Small intestine (tissue), 7 donors: Measurements from ENCODE around the gene MINDY1. TPM values are rescaled to one million over a fixed set of nuclear protein-coding genes. Genes with fewer than 3 reads are reported as not detected.

Source experiments
- DNase-seq, 2 donors: peaks; one replicate each; pipeline versions ENCODE4 v3.0.0 to v3.0.0-alpha.2; 2013
- FAIRE-seq: peaks from 2 replicates; lab custom pipeline; 2012; peaks lifted over from hg19 to GRCh38; lab: Jason Lieb, UNC
- H3K27ac ChIP-seq, 3 donors: one replicate each; pipeline ENCODE4 v1.5.1; 2013; ENCODE audit warnings: low read length in 2 of 3, mild to moderate bottlenecking in 2 of 3, control low read depth in 1 of 3, inconsistent platforms in 1 of 3, low read depth in 1 of 3, moderate library complexity in 1 of 3
- H3K27me3 ChIP-seq, 3 donors: one replicate each; pipeline ENCODE4 v1.6.1; 2013; ENCODE audit warnings: low read length in 3 of 3, inconsistent platforms in 1 of 3; ENCODE audit not compliant: control insufficient read depth in 3 of 3, insufficient read depth in 3 of 3
- H3K36me3 ChIP-seq, 3 donors: one replicate each; pipeline ENCODE4 v1.6.1; 2013; ENCODE audit warnings: low read length in 3 of 3, inconsistent platforms in 1 of 3, low read depth in 1 of 3, mild to moderate bottlenecking in 1 of 3, moderate library complexity in 1 of 3; ENCODE audit not compliant: control insufficient read depth in 3 of 3, insufficient read depth in 2 of 3
- H3K4me1 ChIP-seq, 3 donors: one replicate each; pipeline ENCODE4 v1.6.1; 2013; ENCODE audit warnings: low read length in 2 of 3, inconsistent platforms in 1 of 3, low read depth in 1 of 3, mild to moderate bottlenecking in 1 of 3, moderate library complexity in 1 of 3; ENCODE audit not compliant: control insufficient read depth in 3 of 3, insufficient read depth in 2 of 3
- H3K4me3 ChIP-seq, 3 donors: one replicate each; pipeline ENCODE4 v1.5.1; 2013; ENCODE audit warnings: low read length in 3 of 3, control low read depth in 1 of 3, inconsistent platforms in 1 of 3, low read depth in 1 of 3, mild to moderate bottlenecking in 1 of 3, moderate library complexity in 1 of 3
- H3K9me3 ChIP-seq, 2 donors: one replicate each; pipeline ENCODE4 v1.6.1; 2013; ENCODE audit warnings: low read depth in 1 of 2, low read length in 1 of 2; ENCODE audit not compliant: control insufficient read depth in 2 of 2, insufficient read depth in 1 of 2
- WGBS, 3 donors: extraction: QIAGEN DNeasy Blood & Tissue Kit; methylation state at CpG; one replicate each; pipeline ENCODE4 v1.1.7; 2013; 5-methylcytosine and 5-hydroxymethylcytosine counted together
- polyA plus RNA-seq, 4 donors: library from polyadenylated mRNA; stranded (reverse) in 3 of 4; unstranded in 1 of 4; fragments of 200-250 nt in 3 of 4; fragments of 120-200 nt in 1 of 4; gene quantifications; one replicate each; pipeline versions ENCODE4 v1.2.1 to v1.2.3, GENCODE V29; 2013
- donor health status: healthy with polysubstance abuse.
- donor health status: control.
- donor health status: control.
- donor health status: Bipolar disorder and iron deficiency.
- donor health status: healthy.

The MINDY1 gene
- polyA plus RNA-seq, 4 donors, result 9.5 to 24.0 (median 16.8) TPM

DNA sequence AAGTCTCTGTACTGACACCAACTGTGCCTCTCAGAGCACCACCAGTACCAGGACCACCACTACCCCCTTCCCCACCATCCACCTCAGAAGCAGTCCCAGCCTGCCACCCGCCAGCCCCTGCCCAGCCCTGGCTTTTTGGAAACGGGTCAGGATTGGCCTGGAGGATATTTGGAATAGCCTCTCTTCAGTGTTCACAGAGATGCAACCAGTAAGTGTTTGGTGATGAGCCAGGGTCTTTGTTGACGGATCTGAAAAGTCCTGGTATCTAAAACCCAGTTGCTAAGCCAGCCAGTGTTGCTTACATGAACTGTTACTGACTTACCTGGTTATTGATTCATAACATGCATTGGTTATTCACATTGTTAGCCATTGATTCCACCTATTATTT, 41.9 kb upstream of the MINDY1 start:
- no peaks in the 10 kb centered on the region for H3K27me3 ChIP-seq
- peak overlapping the region in 1 of 3 donors; percentile 83 for H3K27ac ChIP-seq
- peaks cover 3 to 18% (median 10%) of the 10 kb centered on the region in 3 donors for H3K36me3 ChIP-seq
- H3K4me1 ChIP-seq, result peaks cover 0 to 10% (median 2%) of the 10 kb centered on the region in 3 donors
- FAIRE-seq (no peak), DNase-seq (no peak)
- H3K9me3 ChIP-seq, result no peaks in the 10 kb centered on the region
- H3K4me3 ChIP-seq, result peak overlapping the region in 2 of 3 donors; percentile 51 to 82
- 29 to 39% (median 29%) methylated on average over 3 of the region's 3 CpGs for WGBS, 3 donors

DNA sequence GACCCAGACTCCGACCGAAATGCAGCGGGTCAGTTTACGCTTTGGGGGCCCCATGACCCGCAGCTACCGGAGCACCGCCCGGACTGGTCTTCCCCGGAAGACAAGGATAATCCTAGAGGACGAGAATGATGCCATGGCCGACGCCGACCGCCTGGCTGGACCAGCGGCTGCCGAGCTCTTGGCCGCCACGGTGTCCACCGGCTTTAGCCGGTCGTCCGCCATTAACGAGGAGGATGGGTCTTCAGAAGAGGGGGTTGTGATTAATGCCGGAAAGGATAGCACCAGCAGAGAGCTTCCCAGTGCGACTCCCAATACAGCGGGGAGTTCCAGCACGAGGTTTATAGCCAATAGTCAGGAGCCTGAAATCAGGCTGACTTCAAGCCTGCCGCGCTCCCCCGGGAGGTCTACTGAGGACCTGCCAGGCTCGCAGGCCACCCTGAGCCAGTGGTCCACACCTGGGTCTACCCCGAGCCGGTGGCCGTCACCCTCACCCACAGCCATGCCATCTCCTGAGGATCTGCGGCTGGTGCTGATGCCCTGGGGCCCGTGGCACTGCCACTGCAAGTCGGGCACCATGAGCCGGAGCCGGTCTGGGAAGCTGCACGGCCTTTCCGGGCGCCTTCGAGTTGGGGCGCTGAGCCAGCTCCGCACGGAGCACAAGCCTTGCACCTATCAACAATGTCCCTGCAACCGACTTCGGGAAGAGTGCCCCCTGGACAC, 41.4 kb upstream of the MINDY1 start:
- Histone ChIP-seq H3K4me3 (peak overlapping the region; percentile 51 to 82 (median 62)), H3K9me3 (no peaks in the 10 kb centered on the region), H3K27ac (peak overlapping the region; percentile 12 to 87 (median 83)), H3K4me1 (peaks cover 0 to 10% (median 2%) of the 10 kb centered on the region in 3 donors), H3K36me3 (peaks cover 3 to 12% (median 5%) of the 10 kb centered on the region in 3 donors), H3K27me3 (no peaks in the 10 kb centered on the region)
- no peak for FAIRE-seq
- DNase-seq, result peak; percentile 62 to 81
- 0 to 1% (median 0%) methylated on average over 45 to 48 of the region's 48 CpGs for WGBS, 3 donors

DNA sequence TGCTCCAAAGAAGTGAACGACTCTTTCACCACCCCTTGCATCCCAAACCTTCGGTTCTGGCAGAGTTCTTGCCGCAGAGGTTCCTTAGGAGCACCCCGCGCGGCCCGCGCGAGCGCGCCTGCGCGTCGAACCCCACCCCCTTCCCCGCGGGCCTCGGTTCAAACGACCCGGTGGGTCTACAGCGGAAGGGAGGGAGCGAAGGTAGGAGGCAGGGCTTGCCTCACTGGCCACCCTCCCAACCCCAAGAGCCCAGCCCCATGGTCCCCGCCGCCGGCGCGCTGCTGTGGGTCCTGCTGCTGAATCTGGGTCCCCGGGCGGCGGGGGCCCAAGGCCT, 40.9 kb upstream of the MINDY1 start, which contains the start of gene C1orf56:
Gene C1orf56, plus strand, starts transcription at position 161 of the 334 bp plus-strand sequence. Its CDS starts 97 bp downstream, at position 258.
- Histone ChIP-seq H3K4me3 (peak within 1 kb of the TSS; percentile 51 to 82 (median 62)), H3K36me3 (peaks cover under 1 to 10% (median 4%) of the 10 kb centered on the region in 3 donors), H3K4me1 (peaks cover 0 to 10% (median 2%) of the 10 kb centered on the region in 3 donors), H3K9me3 (no peaks in the 10 kb centered on the region), H3K27me3 (no peaks in the 10 kb centered on the region), H3K27ac (peak within 1 kb of the TSS; percentile 12 to 87 (median 83))
- FAIRE-seq (no peak), DNase-seq (peak; percentile 58 to 87)
- WGBS, 3 donors, result 0 to 1% (median 1%) methylated on average over 21 to 29 of the region's 29 CpGs

DNA sequence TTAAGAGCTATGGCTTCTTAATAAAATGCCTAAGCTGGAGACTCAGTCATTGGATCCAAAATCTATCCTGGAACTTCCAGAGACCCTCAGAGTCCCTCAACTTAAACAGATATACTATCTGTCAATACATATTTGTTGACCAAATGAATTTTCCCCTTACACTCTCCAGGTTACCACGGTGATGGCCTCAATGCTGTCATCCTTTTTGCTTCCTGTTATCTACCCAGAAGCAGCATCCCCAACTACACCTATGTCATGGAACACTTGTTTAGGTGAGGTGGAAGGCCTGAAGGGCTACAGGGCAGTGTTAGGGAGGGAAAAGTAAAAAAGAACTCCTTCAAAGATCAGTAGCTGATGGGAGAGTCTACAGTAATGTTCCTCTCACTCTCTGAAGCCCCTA, 36.5 kb upstream of the MINDY1 start:
- FAIRE-seq (no peak), DNase-seq (no peak)
- Histone ChIP-seq H3K27me3 (no peaks in the 10 kb centered on the region), H3K36me3 (peaks cover 0 to 5% (median 2%) of the 10 kb centered on the region in 3 donors), H3K9me3 (no peaks in the 10 kb centered on the region), H3K4me1 (peaks cover 0 to 6% (median 0%) of the 10 kb centered on the region in 3 donors), H3K4me3 (no peak overlapping the region), H3K27ac (no peak overlapping the region)
- WGBS, 3 donors, result 88 to 100% (median 95%) methylated on average over 1 of the region's 1 CpG

DNA sequence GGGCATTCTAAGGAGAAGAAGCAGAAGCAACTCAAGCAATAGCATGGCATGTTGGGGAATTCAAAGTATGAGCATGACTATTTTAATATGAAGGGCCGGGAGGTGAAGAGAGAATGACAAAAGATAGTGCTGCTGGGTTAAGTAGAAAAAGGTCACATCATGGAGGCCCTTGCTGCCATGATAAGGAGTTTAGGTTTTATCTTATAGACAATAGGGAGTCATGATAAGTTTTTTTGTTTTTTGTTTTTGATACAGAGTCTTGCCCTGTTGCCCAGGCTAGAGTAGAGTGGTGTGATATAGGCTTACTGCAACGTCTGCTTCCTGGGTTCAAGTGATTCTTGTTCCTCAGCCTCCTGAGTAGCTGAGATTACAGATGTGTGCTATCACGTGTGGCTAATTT, 32.8 kb upstream of the MINDY1 start:
- Histone ChIP-seq H3K36me3 (peaks cover 0 to 14% (median 5%) of the 10 kb centered on the region in 3 donors), H3K4me1 (no peaks in the 10 kb centered on the region), H3K4me3 (no peak overlapping the region), H3K27me3 (no peaks in the 10 kb centered on the region), H3K27ac (no peak overlapping the region), H3K9me3 (no peaks in the 10 kb centered on the region)
- 93 to 96% (median 94%) methylated on average over 3 of the region's 3 CpGs for WGBS, 3 donors
- no peak for FAIRE-seq
- DNase-seq, result no peak

DNA sequence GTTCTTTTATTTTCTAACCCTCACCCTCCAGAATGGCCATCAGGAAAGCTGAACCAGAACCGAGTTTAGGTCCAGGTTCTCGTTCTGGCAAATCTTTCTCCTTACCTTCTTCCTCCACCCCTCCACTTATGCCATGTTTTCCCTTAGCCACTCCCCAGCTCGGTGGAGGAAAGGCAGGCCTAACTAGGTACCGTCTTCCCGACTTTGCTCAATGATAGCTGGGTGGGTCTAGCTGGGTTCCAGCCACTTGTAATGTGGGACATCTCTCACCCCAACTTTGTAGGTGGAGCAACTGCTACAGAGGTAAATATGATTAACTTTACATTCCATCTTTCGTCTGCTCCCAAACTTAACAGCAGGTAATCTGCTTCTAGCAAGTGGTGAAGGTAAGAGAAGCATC, 30.3 kb upstream of the MINDY1 start:
- DNase-seq (no peak), FAIRE-seq (no peak)
- Histone ChIP-seq H3K27me3 (no peaks in the 10 kb centered on the region), H3K36me3 (peaks cover 0 to 26% (median 9%) of the 10 kb centered on the region in 3 donors), H3K4me3 (no peak overlapping the region), H3K9me3 (no peaks in the 10 kb centered on the region), H3K4me1 (no peaks in the 10 kb centered on the region), H3K27ac (no peak overlapping the region)
- 74 to 84% (median 75%) methylated on average over 6 of the region's 6 CpGs for WGBS, 3 donors

DNA sequence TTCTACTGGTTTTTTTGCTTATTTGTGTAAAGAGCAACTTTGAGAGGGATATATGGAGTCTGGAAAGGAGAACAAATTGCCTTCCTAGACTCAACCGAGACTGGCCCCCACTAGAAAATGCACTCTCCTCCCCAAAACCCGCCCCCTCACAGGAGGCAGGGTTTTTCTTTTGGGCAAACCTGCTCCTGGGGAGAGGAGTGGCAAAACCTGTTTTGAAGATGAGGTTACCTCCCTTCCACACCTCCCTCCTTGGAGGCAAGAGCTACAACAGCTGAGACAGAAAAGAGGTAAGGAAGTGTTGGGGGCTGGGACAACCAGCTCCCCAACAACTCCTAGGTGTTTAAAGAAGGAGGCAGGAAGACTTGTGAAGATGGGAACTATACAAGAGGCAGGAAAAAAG, 29.7 kb upstream of the MINDY1 start, which contains the start of gene BNIPL:
Gene BNIPL, plus strand, starts transcription at position 231 of the 400 bp plus-strand sequence. Its CDS starts 140 bp downstream, at position 371.
- Histone ChIP-seq H3K4me3 (no peak within 1 kb of the TSS), H3K27me3 (no peaks in the 10 kb centered on the region), H3K27ac (no peak within 1 kb of the TSS), H3K4me1 (no peaks in the 10 kb centered on the region), H3K9me3 (no peaks in the 10 kb centered on the region), H3K36me3 (peaks cover 0 to 29% (median 9%) of the 10 kb centered on the region in 3 donors)
- no peak for FAIRE-seq
- 49 to 79% (median 66%) methylated on average over 2 of the region's 2 CpGs for WGBS, 3 donors
- DNase-seq, result no peak

DNA sequence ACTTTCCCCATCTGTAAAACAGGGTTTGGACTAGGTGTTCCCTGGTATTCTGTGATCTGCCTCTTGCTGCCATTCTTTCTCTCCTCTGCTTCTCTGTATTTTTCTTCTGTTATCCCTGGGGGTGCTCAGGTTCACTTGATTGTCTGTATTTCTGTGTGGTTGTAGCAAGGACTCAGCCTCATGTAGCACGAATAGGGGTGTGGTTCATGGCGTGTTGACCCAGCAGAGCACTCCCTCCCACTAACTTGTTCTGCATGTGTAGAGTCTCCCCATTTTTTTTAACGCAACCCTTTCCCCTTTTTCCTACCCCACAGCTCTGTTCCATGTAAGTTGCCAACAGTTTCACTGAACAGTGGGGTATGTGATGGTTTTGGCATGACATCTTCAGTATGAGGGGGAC, 28.5 kb upstream of the MINDY1 start:
- WGBS, 3 donors, result 86 to 93% (median 92%) methylated on average over 3 of the region's 3 CpGs
- DNase-seq, result no peak
- Histone ChIP-seq H3K4me3 (no peak overlapping the region), H3K27me3 (no peaks in the 10 kb centered on the region), H3K36me3 (peaks cover 0 to 37% (median 12%) of the 10 kb centered on the region in 3 donors), H3K4me1 (no peaks in the 10 kb centered on the region), H3K27ac (no peak overlapping the region), H3K9me3 (no peaks in the 10 kb centered on the region)
- no peak for FAIRE-seq
